ENCODE measurements around the gene TST.
A peak's percentile ranks its signal among the peaks of the same experiment; 100 is the strongest.

Gene TST

GRCh38 chr22:37053310-37054055, 34.2 kb upstream of the TST start:
- no peak for DNase-seq

GRCh38 chr22:37052386-37053309, 33.4 kb upstream of the TST start:
- no peak for DNase-seq

- DNase-seq: no peak
Observed at GRCh38 chr22:37051391-37052385, 32.4 kb upstream of the TST start, which contains the start of gene KCTD17. TSS of gene KCTD17 (plus strand) at chr22:37051742. CDS start at chr22:37051761, 19 bp downstream.

GRCh38 chr22:37050913-37051312, 31.7 kb upstream of the TST start:
- no peak for DNase-seq

- DNase-seq: no peak
Observed at GRCh38 chr22:37049224-37049623, 30.0 kb upstream of the TST start.

- no peak for DNase-seq
Observed at GRCh38 chr22:37048133-37048532, 28.9 kb upstream of the TST start.

GRCh38 chr22:37047006-37047405, 27.8 kb upstream of the TST start:
- no peak for DNase-seq

GRCh38 chr22:37046589-37046988, 27.3 kb upstream of the TST start:
- DNase-seq: no peak

- no peak for DNase-seq
Observed at GRCh38 chr22:37045958-37046357, 26.7 kb upstream of the TST start.

GRCh38 chr22:37044634-37045625, 25.7 kb upstream of the TST start:
- no peak for DNase-seq

- DNase-seq: peak; percentile 43
Observed at GRCh38 chr22:37043828-37044538, 24.7 kb upstream of the TST start.

- no peak for DNase-seq
Observed at GRCh38 chr22:37043209-37043827, 24.1 kb upstream of the TST start.

GRCh38 chr22:37039466-37039865, 20.2 kb upstream of the TST start:
- DNase-seq: no peak

GRCh38 chr22:37037669-37038068, 18.4 kb upstream of the TST start:
- DNase-seq: no peak

- DNase-seq: no peak
Observed at GRCh38 chr22:37036655-37037377, 17.6 kb upstream of the TST start.

GRCh38 chr22:37033605-37034430, 14.6 kb upstream of the TST start:
- no peak for DNase-seq

GRCh38 chr22:37032535-37033460, 13.6 kb upstream of the TST start:
- DNase-seq: peak; percentile 83
